Skeletal muscle tissue (tissue), 4 donors: ENCODE results near the gene HIVEP1. TPM values are rescaled to one million over a fixed set of nuclear protein-coding genes. Genes with fewer than 3 reads are reported as not detected.

Source experiments
- H3K27ac ChIP-seq: one replicate; pipeline ENCODE4 v1.7.0; 2013; ENCODE audit warnings: mild to moderate bottlenecking, low read depth, low read length, inconsistent platforms
- H3K27me3 ChIP-seq, 3 donors: one replicate each; pipeline ENCODE4 v1.7.0; 2013; ENCODE audit warnings: low read length in 3 of 3; ENCODE audit not compliant: control insufficient read depth in 3 of 3, insufficient read depth in 3 of 3
- H3K36me3 ChIP-seq, 3 donors: one replicate each; pipeline ENCODE4 v1.7.0; 2013; ENCODE audit warnings: low read length in 3 of 3; ENCODE audit not compliant: control insufficient read depth in 3 of 3, insufficient read depth in 3 of 3
- H3K4me1 ChIP-seq, 3 donors: one replicate each; pipeline ENCODE4 v1.7.0; 2013; ENCODE audit warnings: low read length in 3 of 3, mild to moderate bottlenecking in 3 of 3; ENCODE audit not compliant: control insufficient read depth in 3 of 3, insufficient read depth in 3 of 3
- H3K4me3 ChIP-seq, 3 donors: one replicate each; pipeline ENCODE4 v1.7.0; 2013; ENCODE audit warnings: low read length in 3 of 3
- H3K9ac ChIP-seq, 3 donors: one replicate each; pipeline ENCODE4 v1.7.0; 2013; ENCODE audit warnings: low read length in 3 of 3, mild to moderate bottlenecking in 3 of 3, moderate library complexity in 2 of 3, low read depth in 1 of 3
- H3K9me3 ChIP-seq, 3 donors: one replicate each; pipeline ENCODE4 v1.7.0; 2013; ENCODE audit warnings: low read length in 3 of 3; ENCODE audit not compliant: control insufficient read depth in 3 of 3
- total RNA-seq: library from RNA; depleted of rRNA; stranded (reverse); fragments of >200 nt; gene quantifications from one replicate; pipeline ENCODE4 v1.2.3, GENCODE V29; 2014
- donor health status: Osteomylitis.

Gene HIVEP1
- total RNA-seq: 19.8 TPM

- Histone ChIP-seq H3K9me3 (no peaks in the 10 kb centered on the region), H3K27ac (peak within 1 kb of the TSS; percentile 98), H3K36me3 (peaks cover under 1 to 8% (median 3%) of the 10 kb centered on the region in 3 donors), H3K4me1 (peaks cover 12 to 28% (median 20%) of the 10 kb centered on the region in 3 donors), H3K4me3 (peak within 1 kb of the TSS; percentile 70 to 88 (median 82)), H3K9ac (peak within 1 kb of the TSS; percentile 79 to 80 (median 79)), H3K27me3 (no peaks in the 10 kb centered on the region)
These were observed at the start of gene HIVEP1 for GRCh38 chr6:12012038-12012557. Gene HIVEP1, plus strand, starts transcription at chr6:12012312. Its CDS starts 3,317 bp downstream, at chr6:12015629.

- Histone ChIP-seq H3K36me3 (no peaks in the 10 kb centered on the region), H3K27me3 (no peaks in the 10 kb centered on the region), H3K4me1 (peaks cover 0 to 3% (median 0%) of the 10 kb centered on the region in 3 donors), H3K27ac (no peak overlapping the region), H3K9me3 (no peaks in the 10 kb centered on the region), H3K4me3 (no peak overlapping the region), H3K9ac (no peak overlapping the region)
These were observed 48.2 kb upstream of the HIVEP1 start for GRCh38 chr6:11963756-11964500.

- no peaks in the 10 kb centered on the region for H3K9me3 ChIP-seq
- H3K36me3 ChIP-seq: no peaks in the 10 kb centered on the region
- no peak overlapping the region for H3K27ac ChIP-seq
- H3K4me1 ChIP-seq: peaks cover 0 to 4% (median 0%) of the 10 kb centered on the region in 3 donors
- H3K4me3 ChIP-seq: no peak overlapping the region
- no peaks in the 10 kb centered on the region for H3K27me3 ChIP-seq
- no peak overlapping the region for H3K9ac ChIP-seq
These were observed 47.3 kb upstream of the HIVEP1 start for GRCh38 chr6:11964729-11965335.

- Histone ChIP-seq H3K27ac (no peak overlapping the region), H3K4me3 (no peak overlapping the region), H3K4me1 (peaks cover 0 to 4% (median 0%) of the 10 kb centered on the region in 3 donors), H3K9ac (no peak overlapping the region), H3K27me3 (no peaks in the 10 kb centered on the region), H3K9me3 (no peaks in the 10 kb centered on the region), H3K36me3 (no peaks in the 10 kb centered on the region)
These were observed 46.6 kb upstream of the HIVEP1 start for GRCh38 chr6:11965499-11965898.

GRCh38 chr6:11968241-11968806 lies 43.8 kb upstream of the HIVEP1 start:
- H3K27ac ChIP-seq: peak overlapping the region; percentile 64
- no peaks in the 10 kb centered on the region for H3K9me3 ChIP-seq
- H3K9ac ChIP-seq: no peak overlapping the region
- H3K36me3 ChIP-seq: no peaks in the 10 kb centered on the region
- peaks cover 0 to 4% (median 0%) of the 10 kb centered on the region in 3 donors for H3K4me1 ChIP-seq
- no peak overlapping the region for H3K4me3 ChIP-seq
- H3K27me3 ChIP-seq: no peaks in the 10 kb centered on the region

GRCh38 chr6:11969092-11969491 lies 43.0 kb upstream of the HIVEP1 start:
- Histone ChIP-seq H3K4me1 (peaks cover 0 to 4% (median 0%) of the 10 kb centered on the region in 3 donors), H3K27me3 (no peaks in the 10 kb centered on the region), H3K9ac (no peak overlapping the region), H3K36me3 (no peaks in the 10 kb centered on the region), H3K4me3 (no peak overlapping the region), H3K27ac (peak overlapping the region; percentile 64), H3K9me3 (no peaks in the 10 kb centered on the region)

GRCh38 chr6:11970114-11970513 lies 42.0 kb upstream of the HIVEP1 start:
- H3K27me3 ChIP-seq: no peaks in the 10 kb centered on the region
- no peak overlapping the region for H3K27ac ChIP-seq
- no peaks in the 10 kb centered on the region for H3K36me3 ChIP-seq
- H3K9ac ChIP-seq: no peak overlapping the region
- H3K4me3 ChIP-seq: no peak overlapping the region
- H3K4me1 ChIP-seq: peaks cover 0 to 4% (median 0%) of the 10 kb centered on the region in 3 donors
- H3K9me3 ChIP-seq: no peaks in the 10 kb centered on the region

GRCh38 chr6:11971154-11971553 lies 41.0 kb upstream of the HIVEP1 start:
- Histone ChIP-seq H3K9me3 (no peaks in the 10 kb centered on the region), H3K27me3 (no peaks in the 10 kb centered on the region), H3K4me1 (peaks cover 0 to 4% (median 0%) of the 10 kb centered on the region in 3 donors), H3K9ac (no peak overlapping the region), H3K27ac (no peak overlapping the region), H3K4me3 (no peak overlapping the region), H3K36me3 (no peaks in the 10 kb centered on the region)

GRCh38 chr6:11972270-11972669 lies 39.8 kb upstream of the HIVEP1 start:
- H3K27ac ChIP-seq: no peak overlapping the region
- no peaks in the 10 kb centered on the region for H3K36me3 ChIP-seq
- H3K9me3 ChIP-seq: no peaks in the 10 kb centered on the region
- no peaks in the 10 kb centered on the region for H3K27me3 ChIP-seq
- H3K4me1 ChIP-seq: peaks cover 0 to 4% (median 0%) of the 10 kb centered on the region in 3 donors
- no peak overlapping the region for H3K4me3 ChIP-seq
- H3K9ac ChIP-seq: no peak overlapping the region

GRCh38 chr6:11972806-11973205 lies 39.3 kb upstream of the HIVEP1 start:
- Histone ChIP-seq H3K27me3 (no peaks in the 10 kb centered on the region), H3K4me3 (no peak overlapping the region), H3K9ac (no peak overlapping the region), H3K36me3 (no peaks in the 10 kb centered on the region), H3K4me1 (peaks cover 0 to 4% (median 0%) of the 10 kb centered on the region in 3 donors), H3K27ac (no peak overlapping the region), H3K9me3 (no peaks in the 10 kb centered on the region)
